NT2/D1 (cell line): Measurements from ENCODE around the gene IGSF22.

Source experiments
- DNase-seq: peaks from one replicate; pipeline ENCODE4 v3.0.0-alpha.2; 2011; ENCODE audit warnings: low read depth, low spot score
- H3K27me3 ChIP-seq: 2 replicates; pipeline ENCODE4 v1.6.0; 2011; ENCODE audit warnings: mild to moderate bottlenecking; ENCODE audit not compliant: insufficient read length, insufficient read depth
- H3K36me3 ChIP-seq: 2 replicates; pipeline ENCODE4 v1.6.1; 2011; ENCODE audit warnings: mild to moderate bottlenecking, low read length, mixed read lengths; ENCODE audit not compliant: insufficient read depth, insufficient read length
- H3K4me1 ChIP-seq: 2 replicates; pipeline ENCODE4 v1.5.1; 2011; ENCODE audit not compliant: insufficient read depth, insufficient read length
- H3K4me3 ChIP-seq: 2 replicates; pipeline ENCODE4 v1.5.1; 2011; ENCODE audit warnings: low read depth; ENCODE audit not compliant: insufficient read length
- H3K9ac ChIP-seq: 2 replicates; pipeline ENCODE4 v1.6.0; 2011; ENCODE audit warnings: low read depth; ENCODE audit not compliant: insufficient read length
- H3K9me3 ChIP-seq: 2 replicates; pipeline ENCODE4 v1.5.1; 2011; ENCODE audit warnings: mild to moderate bottlenecking, low read length; ENCODE audit not compliant: insufficient read depth
- SUZ12 ChIP-seq: IDR thresholded peaks from 2 replicates; pipeline ENCODE4 v1.6.1; 2011; ENCODE audit not compliant: insufficient read length, insufficient read depth; ENCODE audit errors: extremely low read depth
- YY1 ChIP-seq: IDR thresholded peaks from 2 replicates; pipeline ENCODE4 v1.6.1; 2011; ENCODE audit not compliant: insufficient read length, insufficient read depth
- ZNF274 ChIP-seq: IDR thresholded peaks from 2 replicates; pipeline ENCODE4 v1.6.1; 2011; ENCODE audit warnings: mild to moderate bottlenecking, low read depth, low read length

IGSF22 gene

DNA sequence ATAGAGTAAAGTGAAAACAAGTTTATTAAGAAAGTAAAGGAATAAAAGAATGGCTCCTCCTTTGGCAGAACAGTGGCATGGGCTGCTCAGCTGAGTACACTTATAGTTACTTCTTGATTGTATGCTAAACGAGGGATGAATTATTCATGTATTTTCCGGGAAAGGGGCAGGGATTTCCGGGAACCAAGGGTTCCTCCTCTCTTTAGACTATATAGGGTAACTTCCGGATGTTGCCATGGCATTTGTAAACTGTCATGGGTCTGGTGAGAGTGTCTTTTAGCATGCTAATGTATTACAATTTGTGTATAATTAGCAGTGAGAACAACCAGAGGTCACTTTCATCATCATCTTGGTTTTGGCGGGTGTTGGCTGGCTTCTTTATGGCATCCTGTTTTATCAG is 68.3 kb downstream of the IGSF22 start:
- no peak for DNase-seq
- Histone ChIP-seq H3K9me3 (peaks cover 10% of the 10 kb centered on the region; the same call in 1 of the 2 replicates), H3K4me1 (no peaks in the 10 kb centered on the region), H3K36me3 (no peaks in the 10 kb centered on the region), H3K27me3 (no peaks in the 10 kb centered on the region), H3K4me3 (no peak overlapping the region), H3K9ac (no peak overlapping the region)
- TF ChIP-seq YY1 (no peak), ZNF274 (no peak), SUZ12 (no peak)
